OCI-LY7 (cell line): ENCODE results near the gene PLCE1. TPM values are rescaled to one million over a fixed set of nuclear protein-coding genes. Genes with fewer than 3 reads are reported as not detected.

ENCODE experiments used
- BruUV-seq: library from RNA; stranded (reverse); fragments of 400-500 nt; replicated peaks from 2 replicates; lab custom pipeline; 2021; lab: Mats Ljungman, UMichigan
- CTCF ChIA-PET: fragments of 300-600 bp; sonication (Branson Sonifier 250); formaldehyde crosslinking; loops from one replicate; lab custom pipeline; 2022; ENCODE audit warnings: antibody characterized with exemption; ENCODE audit not compliant: unreplicated experiment; lab: Charles Lee
- POLR2A ChIA-PET: fragments of 300-600 bp; sonication (Branson Sonifier 250); formaldehyde crosslinking; loops from one replicate; lab custom pipeline; 2022; ENCODE audit warnings: antibody characterized with exemption; lab: Charles Lee
- DNase-seq: peaks from one replicate; pipeline ENCODE4 v3.0.0-alpha.2; 2015; ENCODE audit warnings: low spot score
- H2AFZ ChIP-seq: fragments of 200-600 bp; sonication (generic), shearing (Covaris generic); 2 replicates; pipeline ENCODE4 v1.6.1; 2014; ENCODE audit warnings: mild to moderate bottlenecking, antibody characterized with exemption, low read length, moderate library complexity
- H3K27ac ChIP-seq: fragments of 200-600 bp; sonication (generic); 2 replicates; pipeline ENCODE4 v1.5.1; 2014; ENCODE audit warnings: mixed run types, low read depth, mild to moderate bottlenecking, moderate library complexity, low read length, inconsistent platforms; ENCODE audit not compliant: poor library complexity, severe bottlenecking
- H3K36me3 ChIP-seq: fragments of 200-600 bp; sonication (generic); 2 replicates; pipeline ENCODE4 v1.6.1; 2014; ENCODE audit warnings: mild to moderate bottlenecking, antibody characterized with exemption, low read length, moderate library complexity, mixed read lengths; ENCODE audit not compliant: insufficient read depth
- H3K4me1 ChIP-seq: fragments of 200-600 bp; sonication (generic); 2 replicates; pipeline ENCODE4 v1.5.1; 2014; ENCODE audit warnings: mild to moderate bottlenecking, low read length; ENCODE audit not compliant: insufficient read depth, poor library complexity, severe bottlenecking
- H3K4me2 ChIP-seq: fragments of 200-600 bp; sonication (generic); 2 replicates; pipeline ENCODE4 v1.6.1; 2014; ENCODE audit warnings: mild to moderate bottlenecking, low read length
- H3K4me3 ChIP-seq: fragments of 200-600 bp; sonication (generic); 2 replicates; pipeline ENCODE4 v1.5.1; 2014; ENCODE audit warnings: mild to moderate bottlenecking, low read depth, low read length; ENCODE audit not compliant: poor library complexity, severe bottlenecking
- H3K79me2 ChIP-seq: fragments of 200-600 bp; sonication (generic); 2 replicates; pipeline ENCODE4 v1.6.1; 2016; ENCODE audit warnings: low read depth, mild to moderate bottlenecking, low read length, moderate library complexity, mixed read lengths; ENCODE audit not compliant: insufficient read depth
- H3K9me2 ChIP-seq: fragments of 200-600 bp; sonication (generic); 2 replicates; pipeline ENCODE4 v1.6.1; 2016; ENCODE audit warnings: mild to moderate bottlenecking, low read length, mixed read lengths; ENCODE audit not compliant: insufficient read depth
- H3K9me3 ChIP-seq: fragments of 200-600 bp; sonication (generic); 2 replicates; pipeline ENCODE4 v1.6.1; 2014; ENCODE audit warnings: mild to moderate bottlenecking, mixed run types, low read length, mixed read lengths
- H4K20me1 ChIP-seq: fragments of 200-600 bp; sonication (generic); 2 replicates; pipeline ENCODE4 v1.6.1; 2014; ENCODE audit warnings: mild to moderate bottlenecking, antibody characterized with exemption, low read length, moderate library complexity, mixed read lengths; ENCODE audit not compliant: insufficient read depth
- EZH2phosphoT487 ChIP-seq: fragments of 200-600 bp; sonication (generic); IDR thresholded peaks from 2 replicates; pipeline ENCODE4 v1.6.1; 2018; ENCODE audit warnings: low read depth, borderline replicate concordance, mild to moderate bottlenecking, mixed run types, antibody characterized with exemption, low read length, moderate library complexity, mixed read lengths
- intact Hi-C: fragments of 100-400 bp; cut with micrococcal nuclease; formaldehyde crosslinking; loops from one replicate; pipeline ENCODE4 v1.10.0; 2022; ENCODE audit not compliant: unreplicated experiment
- total RNA-seq, 2 experiments: library from RNA; depleted of rRNA in 1 of 2; stranded (reverse); fragments of >200 nt in 1 of 2; shearing (Covaris generic) in 1 of 2; gene quantifications; 2 replicates each; pipeline ENCODE4 v1.2.3, GENCODE V29; 2014 to 2022
- TF ChIP-seq, protein P1 (sequence below): fragments of 200-600 bp; sonication (generic); conservative IDR thresholded peaks from 2 replicates; pipeline ENCODE4 v1.5.1; 2014; ENCODE audit warnings: mild to moderate bottlenecking, antibody characterized with exemption, low read length, moderate library complexity, mixed read lengths

Gene PLCE1
- total RNA-seq, 2 experiments from 2014 or later, result 0.06 TPM; not detected in 1

DNA sequence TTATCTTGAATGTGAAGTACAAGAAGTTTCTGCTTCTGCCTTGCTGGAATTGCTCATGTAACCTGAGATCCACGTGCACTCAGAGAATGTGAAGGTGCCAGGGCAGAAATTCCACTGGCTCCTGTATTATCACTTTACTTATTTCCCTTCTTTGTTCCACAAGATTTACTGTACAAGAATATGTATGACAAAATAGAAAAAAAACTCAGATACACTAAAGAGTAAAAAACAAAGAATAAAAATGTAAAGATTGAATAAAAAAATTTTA lies 43.0 kb downstream of the PLCE1 start:
- Histone ChIP-seq H3K4me2 (no peak overlapping the region), H3K27ac (no peak overlapping the region), H4K20me1 (no peaks in the 10 kb centered on the region), H3K4me3 (no peak overlapping the region), H3K36me3 (no peaks in the 10 kb centered on the region), H3K4me1 (no peaks in the 10 kb centered on the region), H3K79me2 (no peaks in the 10 kb centered on the region), H3K9me3 (no peaks in the 10 kb centered on the region), H2AFZ (no peak overlapping the region), H3K9me2 (no peaks in the 10 kb centered on the region)
- CTCF ChIA-PET, result no interaction called here
- no TSS peak for BruUV-seq
- POLR2A ChIA-PET, result interaction anchor here (0.9 kb wide), 1 partner anchor 21 kb away, joined by 3 read pairs; no protein-coding TSS in a partner anchor
- intact Hi-C loops, result no loop called here
- DNase-seq, result no peak
- no peak for TF ChIP-seq EZH2phosphoT487
- TF ChIP-seq, protein P1, sequence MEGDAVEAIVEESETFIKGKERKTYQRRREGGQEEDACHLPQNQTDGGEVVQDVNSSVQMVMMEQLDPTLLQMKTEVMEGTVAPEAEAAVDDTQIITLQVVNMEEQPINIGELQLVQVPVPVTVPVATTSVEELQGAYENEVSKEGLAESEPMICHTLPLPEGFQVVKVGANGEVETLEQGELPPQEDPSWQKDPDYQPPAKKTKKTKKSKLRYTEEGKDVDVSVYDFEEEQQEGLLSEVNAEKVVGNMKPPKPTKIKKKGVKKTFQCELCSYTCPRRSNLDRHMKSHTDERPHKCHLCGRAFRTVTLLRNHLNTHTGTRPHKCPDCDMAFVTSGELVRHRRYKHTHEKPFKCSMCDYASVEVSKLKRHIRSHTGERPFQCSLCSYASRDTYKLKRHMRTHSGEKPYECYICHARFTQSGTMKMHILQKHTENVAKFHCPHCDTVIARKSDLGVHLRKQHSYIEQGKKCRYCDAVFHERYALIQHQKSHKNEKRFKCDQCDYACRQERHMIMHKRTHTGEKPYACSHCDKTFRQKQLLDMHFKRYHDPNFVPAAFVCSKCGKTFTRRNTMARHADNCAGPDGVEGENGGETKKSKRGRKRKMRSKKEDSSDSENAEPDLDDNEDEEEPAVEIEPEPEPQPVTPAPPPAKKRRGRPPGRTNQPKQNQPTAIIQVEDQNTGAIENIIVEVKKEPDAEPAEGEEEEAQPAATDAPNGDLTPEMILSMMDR, result no peak

GRCh38 chr10:94037286-94037685 lies 43.6 kb downstream of the PLCE1 start:
- Histone ChIP-seq H3K27ac (no peak overlapping the region), H3K4me1 (no peaks in the 10 kb centered on the region)
- CTCF ChIA-PET, result no interaction called here

GRCh38 chr10:94038024-94038423 lies 44.3 kb downstream of the PLCE1 start:
- intact Hi-C loops, result no loop called here
- Histone ChIP-seq H4K20me1 (no peaks in the 10 kb centered on the region), H3K9me3 (no peaks in the 10 kb centered on the region), H3K79me2 (no peaks in the 10 kb centered on the region), H3K4me3 (no peak overlapping the region), H3K9me2 (no peaks in the 10 kb centered on the region), H2AFZ (no peak overlapping the region), H3K4me2 (no peak overlapping the region), H3K36me3 (no peaks in the 10 kb centered on the region), H3K4me1 (no peaks in the 10 kb centered on the region), H3K27ac (no peak overlapping the region)
- DNase-seq, result no peak
- POLR2A ChIA-PET, result no interaction called here
- BruUV-seq, result no TSS peak
- CTCF ChIA-PET, result no interaction called here
- no peak for TF ChIP-seq EZH2phosphoT487
- TF ChIP-seq, protein P1, result no peak

More at GRCh38 chr10:94037286-94037685, 43.6 kb downstream of the PLCE1 start:
- no peak for DNase-seq
- Histone ChIP-seq H3K9me2 (no peaks in the 10 kb centered on the region), H3K9me3 (no peaks in the 10 kb centered on the region), H3K4me3 (no peak overlapping the region), H2AFZ (no peak overlapping the region), H3K36me3 (no peaks in the 10 kb centered on the region), H3K4me2 (no peak overlapping the region), H3K79me2 (no peaks in the 10 kb centered on the region), H4K20me1 (no peaks in the 10 kb centered on the region)
- intact Hi-C loops, result no loop called here
- no peak for TF ChIP-seq EZH2phosphoT487
- TF ChIP-seq, protein P1, result no peak
- POLR2A ChIA-PET, result interaction anchor here (0.9 kb wide), 1 partner anchor 21 kb away, joined by 3 read pairs; no protein-coding TSS in a partner anchor
- no TSS peak for BruUV-seq
